ENCODE results near the gene PRAMEF27. TPM values are rescaled to one million over a fixed set of nuclear protein-coding genes. Genes with fewer than 3 reads are reported as not detected.
"Not testable (repeated sequence)": the region's sequence is repeated elsewhere in the genome, so short reads cannot be mapped to it uniquely, and the experiment has no call there.

Gene PRAMEF27
- total RNA-seq (not detected in 2 replicates), polyA plus RNA-seq (not detected in 2 replicates)

- DNase-seq (ENCODE audit: low spot score); H3K27me3 ChIP-seq; H3K27ac ChIP-seq; H3K9me2 ChIP-seq (replicated peaks; ENCODE audit: insufficient read depth); H4K20me1 ChIP-seq (ENCODE audit: insufficient read depth, poor library complexity, severe bottlenecking); H3K36me3 ChIP-seq (replicated peaks; ENCODE audit: insufficient read depth, low read depth); H3K4me2 ChIP-seq; H3K79me2 ChIP-seq; H2AFZ ChIP-seq; H3K9me3 ChIP-seq (ENCODE audit: low read depth); H3K4me1 ChIP-seq (ENCODE audit: insufficient read depth); H3K4me3 ChIP-seq: not testable (repeated sequence)
- 71% methylated on average over 3 of the region's 3 CpGs for WGBS (ENCODE audit: low lambda C conversion rate, missing lambda C conversion rate)
These were observed at the start of gene PRAMEF27 for GRCh38 chr1:13056475-13056874. Gene PRAMEF27, minus strand, starts transcription at chr1:13056575. Its CDS starts 2,916 bp downstream, at chr1:13053659.

DNA sequence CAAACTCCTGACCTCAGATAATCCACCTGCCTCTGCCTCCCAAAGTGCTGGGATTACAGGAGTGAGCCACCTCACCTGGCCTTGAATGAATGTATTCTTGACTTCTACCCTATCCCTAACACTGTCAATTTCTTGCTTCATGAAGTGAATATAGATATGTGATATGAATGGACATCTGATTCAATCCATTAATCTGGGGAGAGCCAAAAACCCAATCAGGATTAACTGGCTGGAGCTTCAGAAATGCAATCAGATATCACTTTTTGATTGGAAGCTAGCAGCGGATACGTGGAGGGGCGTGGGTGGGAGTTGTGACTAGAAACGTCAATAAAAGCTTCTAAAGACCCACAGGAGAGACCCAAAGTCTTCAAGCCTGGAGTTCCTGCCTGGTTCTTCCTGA, 14.1 kb upstream of the PRAMEF27 start, which contains the start of gene PRAMEF25:
Gene PRAMEF25, plus strand, starts transcription at position 301 of the 400 bp plus-strand sequence. CDS start 2,920 bp downstream, outside the sequence.
- DNase-seq (ENCODE audit: low spot score); H3K27me3 ChIP-seq; H3K79me2 ChIP-seq; H3K4me2 ChIP-seq; H2AFZ ChIP-seq; H3K36me3 ChIP-seq (replicated peaks; ENCODE audit: insufficient read depth, low read depth); H3K27ac ChIP-seq; H4K20me1 ChIP-seq (ENCODE audit: insufficient read depth, poor library complexity, severe bottlenecking); H3K9me3 ChIP-seq (ENCODE audit: low read depth); H3K9me2 ChIP-seq (replicated peaks; ENCODE audit: insufficient read depth); H3K4me1 ChIP-seq (ENCODE audit: insufficient read depth); H3K4me3 ChIP-seq: not testable (repeated sequence)
- WGBS (ENCODE audit: low lambda C conversion rate, missing lambda C conversion rate), result no CpG with 5 or more reads among the region's 4 CpGs

DNA sequence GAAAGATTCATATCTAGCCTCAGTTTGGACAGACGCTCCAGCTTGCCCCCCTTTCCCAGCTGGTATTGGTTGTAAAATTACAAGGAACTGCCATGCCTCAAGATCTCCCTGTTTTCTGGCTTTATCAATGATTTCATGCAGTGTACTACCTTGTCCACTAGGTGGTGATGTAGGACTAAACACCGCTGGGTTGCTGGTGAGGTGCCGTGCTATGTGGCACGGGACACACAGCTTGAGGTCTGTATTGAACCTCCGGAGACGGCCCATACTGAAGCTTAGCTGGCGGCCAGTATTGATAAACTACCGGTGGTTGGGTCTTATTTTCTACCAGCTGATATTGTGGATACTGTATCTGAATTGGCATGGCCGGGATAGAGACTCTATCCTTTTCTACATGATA, 36.5 kb downstream of the PRAMEF27 start:
- H3K27me3 ChIP-seq; H3K9me2 ChIP-seq (replicated peaks; ENCODE audit: insufficient read depth); H3K4me1 ChIP-seq (ENCODE audit: insufficient read depth); H3K4me3 ChIP-seq; H3K4me2 ChIP-seq; H3K9me3 ChIP-seq (ENCODE audit: low read depth); H3K36me3 ChIP-seq (replicated peaks; ENCODE audit: insufficient read depth, low read depth); H3K27ac ChIP-seq; H2AFZ ChIP-seq; DNase-seq (ENCODE audit: low spot score); H4K20me1 ChIP-seq (ENCODE audit: insufficient read depth, poor library complexity, severe bottlenecking); H3K79me2 ChIP-seq: not testable (repeated sequence)
- WGBS (ENCODE audit: low lambda C conversion rate, missing lambda C conversion rate), result 83% methylated on average over 1 of the region's 9 CpGs

GRCh38 chr1:13011932-13012331, 44.4 kb downstream of the PRAMEF27 start:
- not testable (repeated sequence) for H3K36me3 ChIP-seq (replicated peaks; ENCODE audit: insufficient read depth, low read depth); H3K79me2 ChIP-seq; H3K4me2 ChIP-seq

DNA sequence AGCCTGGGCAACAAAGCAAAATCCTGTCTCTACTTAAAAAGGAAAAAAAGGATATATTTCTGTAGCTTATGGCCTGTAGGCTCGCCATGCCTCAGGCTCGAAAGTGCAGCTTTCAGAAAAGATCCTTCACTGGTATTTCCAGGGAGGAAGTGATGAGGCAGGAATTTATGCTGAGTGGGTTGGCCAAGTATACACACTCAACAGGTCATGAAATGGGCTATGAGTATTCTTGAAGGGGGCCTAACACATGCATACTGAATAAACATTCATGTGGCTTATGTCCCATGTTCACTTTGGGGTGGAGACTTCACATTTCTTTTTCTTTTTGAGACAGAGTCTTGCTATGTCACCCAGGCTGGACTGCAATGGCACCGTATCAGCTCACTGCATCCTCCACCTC, 47.0 kb downstream of the PRAMEF27 start:
- not testable (repeated sequence) for H3K4me3 ChIP-seq; H3K9me3 ChIP-seq (ENCODE audit: low read depth); H3K4me1 ChIP-seq (ENCODE audit: insufficient read depth); H2AFZ ChIP-seq; H3K36me3 ChIP-seq (replicated peaks; ENCODE audit: insufficient read depth, low read depth); H3K9me2 ChIP-seq (replicated peaks; ENCODE audit: insufficient read depth); DNase-seq (ENCODE audit: low spot score); H3K27me3 ChIP-seq; H3K4me2 ChIP-seq; H4K20me1 ChIP-seq (ENCODE audit: insufficient read depth, poor library complexity, severe bottlenecking); H3K79me2 ChIP-seq; H3K27ac ChIP-seq
- no CpG with 5 or more reads among the region's 3 CpGs for WGBS (ENCODE audit: low lambda C conversion rate, missing lambda C conversion rate)

More at GRCh38 chr1:13011932-13012331, 44.4 kb downstream of the PRAMEF27 start:
- WGBS (ENCODE audit: low lambda C conversion rate, missing lambda C conversion rate), result no CpG with 5 or more reads among the region's 7 CpGs
- DNase-seq (ENCODE audit: low spot score); H2AFZ ChIP-seq; H3K27ac ChIP-seq; H3K9me3 ChIP-seq (ENCODE audit: low read depth); H4K20me1 ChIP-seq (ENCODE audit: insufficient read depth, poor library complexity, severe bottlenecking); H3K4me1 ChIP-seq (ENCODE audit: insufficient read depth); H3K9me2 ChIP-seq (replicated peaks; ENCODE audit: insufficient read depth); H3K4me3 ChIP-seq; H3K27me3 ChIP-seq: not testable (repeated sequence)

DNA sequence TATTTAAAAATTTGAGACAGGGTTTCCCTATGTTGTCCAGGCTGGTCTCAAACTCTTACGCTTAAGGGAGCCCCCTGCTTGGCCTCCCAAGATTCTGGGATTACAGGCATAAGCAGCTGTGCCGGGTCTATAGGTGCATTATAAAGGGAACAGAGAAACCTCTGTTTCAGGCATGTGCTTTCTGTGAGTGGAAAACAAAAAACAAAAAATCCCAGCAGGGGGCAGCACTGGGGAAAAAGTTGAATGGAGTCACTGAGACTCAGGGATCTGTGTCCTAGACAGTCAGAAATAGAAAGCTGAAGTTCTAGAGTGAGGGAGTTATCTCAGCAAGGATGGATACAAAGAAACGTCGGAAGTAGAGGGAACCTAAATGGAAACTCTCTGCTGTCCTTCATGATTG, 50.6 kb downstream of the PRAMEF27 start:
- not testable (repeated sequence) for H3K79me2 ChIP-seq; DNase-seq (ENCODE audit: low spot score)
- WGBS (ENCODE audit: low lambda C conversion rate, missing lambda C conversion rate), result 73% methylated on average over 2 of the region's 4 CpGs

More for the DNA sequence above, 50.6 kb downstream of the PRAMEF27 start:
- not testable (repeated sequence) for H3K4me3 ChIP-seq; H3K4me1 ChIP-seq (ENCODE audit: insufficient read depth); H3K4me2 ChIP-seq; H3K27ac ChIP-seq; H4K20me1 ChIP-seq (ENCODE audit: insufficient read depth, poor library complexity, severe bottlenecking); H3K27me3 ChIP-seq; H3K36me3 ChIP-seq (replicated peaks; ENCODE audit: insufficient read depth, low read depth); H3K9me2 ChIP-seq (replicated peaks; ENCODE audit: insufficient read depth); H3K9me3 ChIP-seq (ENCODE audit: low read depth); H2AFZ ChIP-seq

Other genes starting within 250 kb of the PRAMEF27 start
- not detected in 2 replicates for gene PRAMEF11, start 225.2 kb downstream of the PRAMEF27 start, total RNA-seq
- not detected in 2 replicates for gene PRAMEF11, start 225.2 kb downstream of the PRAMEF27 start, polyA plus RNA-seq
- not detected in 2 replicates for gene HNRNPCL1, start 207.9 kb downstream of the PRAMEF27 start, total RNA-seq
- gene HNRNPCL1, start 207.9 kb downstream of the PRAMEF27 start, polyA plus RNA-seq, result not detected in 2 replicates
- gene PRAMEF2, start 199.5 kb downstream of the PRAMEF27 start, total RNA-seq, result not detected in 2 replicates
- gene PRAMEF2, start 199.5 kb downstream of the PRAMEF27 start, polyA plus RNA-seq, result not detected in 2 replicates
- not detected in 2 replicates for gene PRAMEF4, start 170.4 kb downstream of the PRAMEF27 start, total RNA-seq
- not detected in 2 replicates for gene PRAMEF4, start 170.4 kb downstream of the PRAMEF27 start, polyA plus RNA-seq
- gene PRAMEF10, start 158.3 kb downstream of the PRAMEF27 start, total RNA-seq, result not detected in 2 replicates
- gene PRAMEF10, start 158.3 kb downstream of the PRAMEF27 start, polyA plus RNA-seq, result not detected in 2 replicates
- not detected in 2 replicates for gene PRAMEF7, start 140.0 kb downstream of the PRAMEF27 start, total RNA-seq
- gene PRAMEF7, start 140.0 kb downstream of the PRAMEF27 start, polyA plus RNA-seq, result not detected in 2 replicates
- not detected in 2 replicates for gene PRAMEF6, start 109.0 kb downstream of the PRAMEF27 start, total RNA-seq
- not detected in 2 replicates for gene PRAMEF6, start 109.0 kb downstream of the PRAMEF27 start, polyA plus RNA-seq
- gene HNRNPCL3, start 4.2 kb upstream of the PRAMEF27 start, total RNA-seq, result not detected in 2 replicates
- not detected in 2 replicates for gene HNRNPCL3, start 4.2 kb upstream of the PRAMEF27 start, polyA plus RNA-seq
- gene PRAMEF25, start 14.2 kb upstream of the PRAMEF27 start, total RNA-seq, result not detected in 2 replicates
- not detected in 2 replicates for gene PRAMEF25, start 14.2 kb upstream of the PRAMEF27 start, polyA plus RNA-seq
- not detected in 2 replicates for gene HNRNPCL2, start 60.3 kb upstream of the PRAMEF27 start, total RNA-seq
- gene HNRNPCL2, start 60.3 kb upstream of the PRAMEF27 start, polyA plus RNA-seq, result not detected in 2 replicates
- not detected in 2 replicates for gene PRAMEF26, start 99.4 kb upstream of the PRAMEF27 start, total RNA-seq
- gene PRAMEF26, start 99.4 kb upstream of the PRAMEF27 start, polyA plus RNA-seq, result not detected in 2 replicates
- not detected in 2 replicates for gene HNRNPCL4, start 109.1 kb upstream of the PRAMEF27 start, total RNA-seq
- not detected in 2 replicates for gene HNRNPCL4, start 109.1 kb upstream of the PRAMEF27 start, polyA plus RNA-seq
- gene PRAMEF9, start 115.3 kb upstream of the PRAMEF27 start, total RNA-seq, result not detected in 2 replicates
- gene PRAMEF9, start 115.3 kb upstream of the PRAMEF27 start, polyA plus RNA-seq, result not detected in 2 replicates
- gene PRAMEF13, start 144.8 kb upstream of the PRAMEF27 start, total RNA-seq, result not detected in 2 replicates
- not detected in 2 replicates for gene PRAMEF13, start 144.8 kb upstream of the PRAMEF27 start, polyA plus RNA-seq
- gene PRAMEF18, start 169.6 kb upstream of the PRAMEF27 start, total RNA-seq, result not detected in 2 replicates
- gene PRAMEF18, start 169.6 kb upstream of the PRAMEF27 start, polyA plus RNA-seq, result not detected in 2 replicates
- not detected in 2 replicates for gene PRAMEF5, start 197.6 kb upstream of the PRAMEF27 start, total RNA-seq
- gene PRAMEF5, start 197.6 kb upstream of the PRAMEF27 start, polyA plus RNA-seq, result not detected in 2 replicates
- not detected in 2 replicates for gene PRAMEF8, start 228.6 kb upstream of the PRAMEF27 start, total RNA-seq
- gene PRAMEF8, start 228.6 kb upstream of the PRAMEF27 start, polyA plus RNA-seq, result not detected in 2 replicates
- gene PRAMEF33, start 247.0 kb upstream of the PRAMEF27 start, total RNA-seq, result not detected in 2 replicates
- gene PRAMEF33, start 247.0 kb upstream of the PRAMEF27 start, polyA plus RNA-seq, result not detected in 2 replicates

Measured in hepatocyte (in vitro differentiated cells).